Right atrium auricular region (tissue), 2 donors: ENCODE measurements around the gene WWC2. TPM values are rescaled to one million over a fixed set of nuclear protein-coding genes. Genes with fewer than 3 reads are reported as not detected.

Source experiments
- DNase-seq: peaks from one replicate; pipeline ENCODE4 v3.0.0-alpha.2; 2019; ENCODE audit warnings: low spot score
- H3K27ac ChIP-seq, 2 donors: fragments of 200-600 bp; sonication (generic); 1 replicate in 1 of 2; 2 replicates in 1 of 2; pipeline ENCODE4 v1.5.1; 2016 to 2019
- H3K27me3 ChIP-seq, 2 donors: fragments of 200-600 bp; sonication (generic); one replicate each; pipeline versions ENCODE4 v1.5.1 to v1.6.0; 2017 to 2019
- H3K36me3 ChIP-seq: fragments of 200-600 bp; sonication (generic); one replicate; pipeline ENCODE4 v1.5.1; 2016
- H3K4me1 ChIP-seq, 2 donors: fragments of 200-600 bp; sonication (generic); one replicate each; pipeline versions ENCODE4 v1.5.1 to v1.6.0; 2017 to 2019
- H3K4me3 ChIP-seq, 2 donors: fragments of 200-600 bp; sonication (generic); 1 replicate in 1 of 2; 2 replicates in 1 of 2; pipeline ENCODE4 v1.5.1; 2017 to 2019; ENCODE audit warnings: mild to moderate bottlenecking in 1 of 2, moderate library complexity in 1 of 2
- H3K9me3 ChIP-seq, 2 donors: fragments of 200-600 bp; sonication (generic); one replicate each; pipeline ENCODE4 v1.5.1; 2019
- CTCF ChIP-seq, 2 donors: fragments of 200-600 bp; sonication (generic); IDR thresholded peaks; one replicate each; pipeline ENCODE4 v1.5.1; 2019; ENCODE audit warnings: antibody characterized with exemption in 2 of 2
- total RNA-seq, 2 donors: library from RNA; depleted of rRNA; stranded (reverse); fragments of >200 nt; gene quantifications; one replicate each; pipeline ENCODE4 v1.1.0, GENCODE V29; 2016

Gene WWC2
- total RNA-seq, 2 donors from 2014 or later, result 22.4 to 22.7 TPM

GRCh38 chr4:183182873-183183725 lies 84.0 kb downstream of the WWC2 start:
- Histone ChIP-seq H3K4me3 (no peak overlapping the region), H3K27me3 (no peaks in the 10 kb centered on the region), H3K9me3 (no peaks in the 10 kb centered on the region), H3K4me1 (peaks cover 0 to 7% of the 10 kb centered on the region in 2 donors), H3K36me3 (no peaks in the 10 kb centered on the region), H3K27ac (no peak overlapping the region)
- peak; percentile 79 for DNase-seq
- no peak for TF ChIP-seq CTCF (IDR thresholded peaks at IDR 0.05)

GRCh38 chr4:183183906-183184535 lies 85.0 kb downstream of the WWC2 start:
- no peaks in the 10 kb centered on the region for H3K9me3 ChIP-seq
- H3K4me1 ChIP-seq, result peaks cover 0 to 7% of the 10 kb centered on the region in 2 donors
- no peak overlapping the region for H3K27ac ChIP-seq
- no peaks in the 10 kb centered on the region for H3K27me3 ChIP-seq
- H3K4me3 ChIP-seq, result no peak overlapping the region
- DNase-seq, result no peak
- no peak for TF ChIP-seq CTCF (IDR thresholded peaks at IDR 0.05)
- H3K36me3 ChIP-seq, result no peaks in the 10 kb centered on the region

GRCh38 chr4:183185018-183185417 lies 86.0 kb downstream of the WWC2 start:
- Histone ChIP-seq H3K36me3 (no peaks in the 10 kb centered on the region), H3K27ac (no peak overlapping the region), H3K4me1 (peaks cover 0 to 7% of the 10 kb centered on the region in 2 donors), H3K9me3 (no peaks in the 10 kb centered on the region), H3K27me3 (no peaks in the 10 kb centered on the region), H3K4me3 (no peak overlapping the region)
- DNase-seq, result no peak
- TF ChIP-seq CTCF (IDR thresholded peaks at IDR 0.05), result no peak

GRCh38 chr4:183185559-183185958 lies 86.5 kb downstream of the WWC2 start:
- Histone ChIP-seq H3K4me3 (no peak overlapping the region), H3K27me3 (no peaks in the 10 kb centered on the region), H3K9me3 (no peaks in the 10 kb centered on the region), H3K36me3 (no peaks in the 10 kb centered on the region), H3K4me1 (peaks cover 0 to 7% of the 10 kb centered on the region in 2 donors), H3K27ac (no peak overlapping the region)
- DNase-seq, result no peak
- no peak for TF ChIP-seq CTCF (IDR thresholded peaks at IDR 0.05)

GRCh38 chr4:183186813-183187212 lies 87.8 kb downstream of the WWC2 start:
- H3K27ac ChIP-seq, result no peak overlapping the region
- H3K36me3 ChIP-seq, result no peaks in the 10 kb centered on the region
- no peak for DNase-seq
- no peaks in the 10 kb centered on the region for H3K27me3 ChIP-seq
- no peak overlapping the region for H3K4me3 ChIP-seq
- H3K4me1 ChIP-seq, result peaks cover 0 to 7% of the 10 kb centered on the region in 2 donors
- TF ChIP-seq CTCF (IDR thresholded peaks at IDR 0.05), result no peak
- H3K9me3 ChIP-seq, result no peaks in the 10 kb centered on the region
